NB4 (cell line): Measurements from ENCODE around the gene ZNF592.

Source experiments
- CTCF ChIP-seq: IDR thresholded peaks from one replicate; pipeline ENCODE4 v1.5.1; 2012; ENCODE audit warnings: low read depth, low read length
- MAX ChIP-seq: IDR thresholded peaks from 2 replicates; pipeline ENCODE4 v1.6.1; 2011; ENCODE audit warnings: low read depth, low read length
- POLR2A ChIP-seq: IDR thresholded peaks from 2 replicates; pipeline ENCODE4 v1.6.1; 2011; ENCODE audit warnings: mild to moderate bottlenecking; ENCODE audit not compliant: insufficient read length; ENCODE audit errors: extremely low read depth

- TF ChIP-seq POLR2A (no peak), CTCF (no peak), MAX (no peak)
These were observed 34.0 kb upstream of the ZNF592 start for GRCh38 chr15:84714372-84714771.
